Spleen (tissue), 11 donors: Measurements from ENCODE around the gene EHD4. TPM values are rescaled to one million over a fixed set of nuclear protein-coding genes. Genes with fewer than 3 reads are reported as not detected.

Experiments
- DNase-seq: peaks from one replicate; pipeline ENCODE4 v3.0.0-alpha.2; 2020
- H3K27ac ChIP-seq, 8 donors: fragments of 200-600 bp; sonication (generic) in 7 of 8; 1 replicate in 4 of 8; 2 replicates in 4 of 8; pipeline versions ENCODE4 v1.5.0 to v1.8.0; 2016 to 2021; ENCODE audit warnings: inconsistent platforms in 4 of 8, mild to moderate bottlenecking in 4 of 8, moderate library complexity in 1 of 8
- H3K27me3 ChIP-seq, 7 donors: fragments of 200-600 bp; sonication (generic) in 6 of 7; replicated peaks in 1 of 7; 1 replicate in 4 of 7; 2 replicates in 3 of 7; pipeline versions ENCODE4 v1.5.0 to v1.8.0; 2016 to 2021; ENCODE audit warnings: inconsistent platforms in 3 of 7, mild to moderate bottlenecking in 1 of 7
- H3K36me3 ChIP-seq, 6 donors: fragments of 200-600 bp; sonication (generic) in 5 of 6; 1 replicate in 4 of 6; 2 replicates in 2 of 6; pipeline versions ENCODE4 v1.5.0 to v1.8.0; 2016 to 2021; ENCODE audit warnings: inconsistent platforms in 2 of 6
- H3K4me1 ChIP-seq, 6 donors: fragments of 200-600 bp; sonication (generic) in 5 of 6; 1 replicate in 3 of 6; 2 replicates in 3 of 6; pipeline versions ENCODE4 v1.5.0 to v1.8.0; 2016 to 2021; ENCODE audit warnings: inconsistent platforms in 3 of 6
- H3K4me3 ChIP-seq, 8 donors: fragments of 200-600 bp; sonication (generic) in 7 of 8; 1 replicate in 4 of 8; 2 replicates in 4 of 8; pipeline versions ENCODE4 v1.5.0 to v1.8.0; 2016 to 2021; ENCODE audit warnings: inconsistent platforms in 4 of 8, mild to moderate bottlenecking in 4 of 8, moderate library complexity in 2 of 8
- H3K9me3 ChIP-seq, 8 donors: fragments of 200-600 bp; sonication (generic) in 7 of 8; 1 replicate in 4 of 8; 2 replicates in 4 of 8; pipeline versions ENCODE4 v1.5.0 to v1.8.0; 2016 to 2021; ENCODE audit warnings: inconsistent platforms in 4 of 8
- CTCF ChIP-seq, 11 experiments: fragments of 200-600 bp in 7 of 11; fragments of 450-650 bp in 4 of 11; sonication (generic) in 4 of 11; IDR thresholded peaks in 8 of 11; conservative IDR thresholded peaks in 3 of 11; 1 replicate in 7 of 11; 2 replicates in 4 of 11; pipeline versions ENCODE4 v1.4.0 to v1.8.0; 2016 to 2021; ENCODE audit warnings: antibody characterized with exemption in 11 of 11, inconsistent platforms in 4 of 11, mild to moderate bottlenecking in 1 of 11
- POLR2A ChIP-seq, 3 donors: fragments of 450-650 bp; IDR thresholded peaks; one replicate each; pipeline ENCODE4 v1.5.1; 2017; ENCODE audit warnings: antibody characterized with exemption in 3 of 3, mild to moderate bottlenecking in 1 of 3
- POLR2AphosphoS5 ChIP-seq, 3 donors: sonication (generic); formaldehyde crosslinking; IDR thresholded peaks; one replicate each; pipeline ENCODE4 v1.5.1; 2017; ENCODE audit warnings: antibody characterized with exemption in 3 of 3
- WGBS, 5 donors: extraction: QIAGEN DNeasy Blood & Tissue Kit in 3 of 5; methylation state at CpG; one replicate each; pipeline versions ENCODE4 v1.1.5 to v1.1.7; 2013 to 2018; 5-methylcytosine and 5-hydroxymethylcytosine counted together
- intact Hi-C: fragments of 100-400 bp; cut with DNase I; formaldehyde crosslinking; loops from one replicate; pipeline ENCODE4 v1.15.0; 2023; ENCODE audit warnings: low total_unique reads
- polyA plus RNA-seq, 3 donors: library from polyadenylated mRNA; stranded (reverse); fragments of 200-250 nt; gene quantifications; one replicate each; pipeline ENCODE4 v1.2.1, GENCODE V29; 2013
- total RNA-seq, 7 donors: library from RNA; depleted of rRNA in 3 of 7; stranded (reverse); fragments of >200 nt in 3 of 7; fragmentation: NEBNext Ultra II Directional in 4 of 7; extraction: Animal tissue kit (Norgen Biotek cat#: 25700) in 4 of 7; gene quantifications; one replicate each; pipeline versions ENCODE4 v1.1.0 to v1.2.1, GENCODE V29; 2016 to 2021
- donor health status: healthy with polysubstance abuse.
- donor health status: DM: no; HTN: no; CAD: no; lungs with moderate emphysema.
- donor health status: DM: no; HTN: no; CAD: no.
- donor health status: Bipolar disorder and iron deficiency.
- donor health status: healthy.
- donor health status: DM: no; HTN: no; CAD: no.
- donor health status: DM: yes; HTN: yes; CAD: no.

The EHD4 gene
- total and polyA plus RNA-seq, 10 donors, result 5.5 to 33.2 (median 21.7) TPM

DNA sequence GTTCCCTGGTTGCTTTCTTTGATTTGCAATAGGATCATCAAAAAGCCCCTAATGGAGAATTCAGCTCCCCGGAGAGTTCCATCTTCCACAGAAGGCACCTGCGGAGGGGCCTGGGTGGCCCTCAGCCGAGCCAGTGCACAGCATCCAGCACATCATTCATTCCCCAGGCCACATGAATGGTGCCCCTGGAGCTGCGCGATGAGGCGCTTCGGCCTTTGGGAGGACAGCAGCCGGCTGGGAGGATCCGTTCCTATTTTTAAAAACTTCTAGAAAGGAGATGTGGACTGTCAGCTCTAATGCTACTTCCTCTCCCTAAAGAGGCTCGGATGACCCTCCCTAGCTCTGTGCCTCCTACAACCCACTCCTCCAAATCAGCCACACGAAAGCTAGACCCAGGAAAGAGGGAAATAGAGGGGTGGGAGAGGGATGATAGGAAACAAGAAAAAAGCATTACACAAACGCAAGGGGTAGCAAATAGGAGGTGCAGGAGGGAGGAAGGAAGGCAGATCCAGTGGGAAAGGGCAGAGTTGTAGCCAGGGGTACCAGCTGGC lies 20.3 kb downstream of the EHD4 start:
- H3K9me3 ChIP-seq, result no peaks in the 10 kb centered on the region
- no peak for DNase-seq
- intact Hi-C loops, result no loop called here
- no peak overlapping the region for H3K4me3 ChIP-seq
- TF ChIP-seq POLR2AphosphoS5 (IDR thresholded peaks at IDR 0.05), result no peak
- TF ChIP-seq POLR2A (IDR thresholded peaks at IDR 0.05), result no peak
- TF ChIP-seq CTCF (IDR thresholded peaks at IDR 0.05 in 8 of 11, conservative IDR thresholded peaks at IDR 0.05 in 3 of 11), result no peak
- H3K36me3 ChIP-seq, result peaks cover 0 to 67% (median 27%) of the 10 kb centered on the region in 6 donors
- WGBS, 5 donors, result 85 to 90% (median 89%) methylated on average over 12 of the region's 12 CpGs
- peak overlapping the region in 1 of 8 donors; percentile 33 for H3K27ac ChIP-seq
- no peaks in the 10 kb centered on the region for H3K27me3 ChIP-seq
- H3K4me1 ChIP-seq, result peaks cover 0 to 46% (median 15%) of the 10 kb centered on the region in 6 donors

DNA sequence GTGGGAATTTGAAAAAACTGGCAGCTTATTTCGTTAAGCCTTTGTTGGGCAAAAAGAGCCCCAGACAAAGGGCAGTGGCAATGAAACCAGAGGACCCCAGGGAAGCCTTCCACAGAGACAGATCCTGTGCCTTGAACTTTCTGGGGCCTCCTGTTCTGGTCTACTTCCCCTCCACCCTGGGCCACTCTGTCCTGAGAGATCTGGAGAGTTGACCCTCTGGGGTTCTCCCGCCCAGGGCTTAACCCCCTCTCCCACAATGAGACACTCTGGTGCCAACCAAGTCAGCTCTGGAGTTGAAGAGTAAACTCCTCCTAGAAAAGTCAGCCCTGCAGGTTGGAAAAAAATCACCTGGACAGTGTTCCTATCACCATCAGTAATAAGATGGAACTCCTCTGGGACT lies 20.8 kb downstream of the EHD4 start:
- no peak for DNase-seq
- Histone ChIP-seq H3K9me3 (no peaks in the 10 kb centered on the region), H3K27ac (peak overlapping the region in 1 of 8 donors; percentile 33), H3K36me3 (peaks cover 0 to 71% (median 27%) of the 10 kb centered on the region in 6 donors), H3K4me1 (peaks cover 0 to 41% (median 13%) of the 10 kb centered on the region in 6 donors), H3K27me3 (no peaks in the 10 kb centered on the region), H3K4me3 (no peak overlapping the region)
- TF ChIP-seq POLR2AphosphoS5 (IDR thresholded peaks at IDR 0.05) (no peak), POLR2A (IDR thresholded peaks at IDR 0.05) (no peak), CTCF (IDR thresholded peaks at IDR 0.05 in 8 of 11, conservative IDR thresholded peaks at IDR 0.05 in 3 of 11) (no peak)
- intact Hi-C loops, result no loop called here
- WGBS, 5 donors, result 42 to 59% (median 45%) methylated on average over 2 of the region's 2 CpGs

DNA sequence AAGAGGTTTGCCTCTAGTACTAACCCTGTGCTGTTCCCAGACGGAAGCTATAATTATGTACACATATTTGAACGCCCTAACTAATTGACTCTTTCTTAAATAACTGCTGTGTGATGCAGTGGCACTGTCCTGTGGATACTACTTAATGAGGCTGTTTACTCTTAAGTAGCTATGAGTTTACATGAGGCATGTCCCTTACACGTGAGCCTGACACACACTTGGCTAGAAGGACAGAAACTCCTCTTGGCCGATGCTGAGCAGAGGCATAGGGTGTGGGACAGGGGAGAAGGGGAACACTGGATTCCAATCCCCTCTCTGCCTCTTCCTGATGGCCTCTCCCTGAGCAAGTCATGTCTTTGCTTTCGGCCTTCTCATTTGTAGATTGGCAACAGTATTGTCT lies 21.9 kb downstream of the EHD4 start:
- intact Hi-C loops, result no loop called here
- DNase-seq, result no peak
- Histone ChIP-seq H3K9me3 (no peaks in the 10 kb centered on the region), H3K27ac (peak overlapping the region in 1 of 8 donors; percentile 33), H3K4me1 (peaks cover 0 to 33% (median 11%) of the 10 kb centered on the region in 6 donors), H3K36me3 (peaks cover 0 to 72% (median 30%) of the 10 kb centered on the region in 6 donors), H3K27me3 (no peaks in the 10 kb centered on the region), H3K4me3 (no peak overlapping the region)
- TF ChIP-seq POLR2A (IDR thresholded peaks at IDR 0.05), result no peak
- no peak for TF ChIP-seq CTCF (IDR thresholded peaks at IDR 0.05 in 8 of 11, conservative IDR thresholded peaks at IDR 0.05 in 3 of 11)
- TF ChIP-seq POLR2AphosphoS5 (IDR thresholded peaks at IDR 0.05), result no peak
- 86 to 96% (median 90%) methylated on average over 5 of the region's 5 CpGs for WGBS, 5 donors

DNA sequence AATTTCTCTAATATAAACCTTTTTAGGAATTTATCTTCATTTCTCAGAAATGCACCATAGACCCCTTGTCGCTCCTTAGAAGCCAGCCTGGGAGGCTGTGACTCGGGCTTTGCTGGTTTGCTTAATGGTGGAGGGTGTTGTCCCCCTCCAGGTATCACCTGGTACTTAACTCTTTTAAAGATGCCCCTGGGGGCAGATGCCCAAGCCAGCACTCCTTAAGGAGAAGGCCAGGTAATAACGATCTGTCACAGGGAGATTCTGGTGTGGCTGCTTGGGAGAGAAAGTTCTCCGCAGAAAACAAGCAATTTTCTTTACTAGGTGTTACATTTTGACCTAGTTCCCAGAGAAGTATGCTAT lies 22.3 kb downstream of the EHD4 start:
- no peak for TF ChIP-seq CTCF (IDR thresholded peaks at IDR 0.05 in 8 of 11, conservative IDR thresholded peaks at IDR 0.05 in 3 of 11)
- TF ChIP-seq POLR2AphosphoS5 (IDR thresholded peaks at IDR 0.05), result no peak
- no peak for TF ChIP-seq POLR2A (IDR thresholded peaks at IDR 0.05)

More for the DNA sequence above, 22.3 kb downstream of the EHD4 start:
- Histone ChIP-seq H3K4me3 (no peak overlapping the region), H3K27ac (peak overlapping the region in 1 of 8 donors; percentile 33), H3K36me3 (peaks cover 0 to 73% (median 34%) of the 10 kb centered on the region in 6 donors), H3K9me3 (no peaks in the 10 kb centered on the region), H3K27me3 (no peaks in the 10 kb centered on the region), H3K4me1 (peaks cover 0 to 31% (median 10%) of the 10 kb centered on the region in 6 donors)
- intact Hi-C loops, result no loop called here
- DNase-seq, result no peak
- WGBS, 5 donors, result 94 to 98% (median 97%) methylated on average over 4 of the region's 4 CpGs
